Measurements from ENCODE around the gene RNASE11. TPM values are rescaled to one million over a fixed set of nuclear protein-coding genes. Genes with fewer than 3 reads are reported as not detected.

Gene RNASE11
- total RNA-seq, 1 donor from 2014 or later: not detected

- Histone ChIP-seq H3K27ac (no peak overlapping the region), H3K79me2 (ENCODE audit: low read depth) (no peaks in the 10 kb centered on the region), H3K9me3 (ENCODE audit: low read depth) (no peaks in the 10 kb centered on the region), H3F3A (ENCODE audit: low read depth) (peaks cover 10% of the 10 kb centered on the region), H3K9ac (no peak overlapping the region), H2AFZ (replicated peaks) (peak overlapping the region; percentile 3), H4K20me1 (ENCODE audit: low read depth) (no peaks in the 10 kb centered on the region), H3K4me2 (no peak overlapping the region), H3K4me3 (no peak overlapping the region), H3K36me3 (no peaks in the 10 kb centered on the region), H3K27me3 (no peaks in the 10 kb centered on the region), H3K4me1 (peaks cover 14% of the 10 kb centered on the region)
- Mint-ChIP-seq H3K4me1 (no peaks in the 10 kb centered on the region), H3K36me3 (no peaks in the 10 kb centered on the region), H3K27me3 (ENCODE audit: insufficient read depth, low read depth) (no peaks in the 10 kb centered on the region), H3K4me3 (no peak overlapping the region), H3K27ac (no peak overlapping the region), H3K9me3 (no peaks in the 10 kb centered on the region)
- DNase-seq (ENCODE audit: low spot score): no peak
- TF ChIP-seq EZH2phosphoT487 (IDR thresholded peaks at IDR 0.05) (no peak), CTCF (IDR thresholded peaks at IDR 0.05) (no peak), EZH2 (IDR thresholded peaks at IDR 0.05) (no peak)
Observed at GRCh38 chr14:20556500-20557211, 31.1 kb downstream of the RNASE11 start.

GRCh38 chr14:20555845-20556244 is 32.0 kb downstream of the RNASE11 start:
- no peaks in the 10 kb centered on the region for H3K36me3 Mint-ChIP-seq
- Histone ChIP-seq H3K27ac (no peak overlapping the region), H4K20me1 (ENCODE audit: low read depth) (no peaks in the 10 kb centered on the region), H3K4me3 (no peak overlapping the region), H3K9me3 (ENCODE audit: low read depth) (no peaks in the 10 kb centered on the region), H3K4me2 (no peak overlapping the region), H3K36me3 (no peaks in the 10 kb centered on the region), H3K27me3 (no peaks in the 10 kb centered on the region), H2AFZ (replicated peaks) (no peak overlapping the region), H3F3A (ENCODE audit: low read depth) (peaks cover 10% of the 10 kb centered on the region), H3K4me1 (peaks cover 14% of the 10 kb centered on the region), H3K79me2 (ENCODE audit: low read depth) (no peaks in the 10 kb centered on the region), H3K9ac (no peak overlapping the region)
- H3K27me3 Mint-ChIP-seq (ENCODE audit: insufficient read depth, low read depth): no peaks in the 10 kb centered on the region
- no peaks in the 10 kb centered on the region for H3K9me3 Mint-ChIP-seq
- H3K27ac Mint-ChIP-seq: no peak overlapping the region
- H3K4me3 Mint-ChIP-seq: no peak overlapping the region
- no peak for TF ChIP-seq CTCF (IDR thresholded peaks at IDR 0.05)
- no peak for TF ChIP-seq EZH2phosphoT487 (IDR thresholded peaks at IDR 0.05)
- no peak for TF ChIP-seq EZH2 (IDR thresholded peaks at IDR 0.05)
- no peak for DNase-seq (ENCODE audit: low spot score)
- H3K4me1 Mint-ChIP-seq: no peaks in the 10 kb centered on the region

- Mint-ChIP-seq H3K9me3 (no peaks in the 10 kb centered on the region), H3K4me1 (no peaks in the 10 kb centered on the region), H3K27ac (no peak overlapping the region), H3K27me3 (ENCODE audit: insufficient read depth, low read depth) (peaks cover 2% of the 10 kb centered on the region), H3K36me3 (no peaks in the 10 kb centered on the region), H3K4me3 (no peak overlapping the region)
- Histone ChIP-seq H3F3A (ENCODE audit: low read depth) (no peaks in the 10 kb centered on the region), H2AFZ (replicated peaks) (no peak overlapping the region), H3K9me3 (ENCODE audit: low read depth) (no peaks in the 10 kb centered on the region), H3K79me2 (ENCODE audit: low read depth) (no peaks in the 10 kb centered on the region), H3K27ac (no peak overlapping the region), H3K36me3 (no peaks in the 10 kb centered on the region), H3K9ac (no peak overlapping the region), H3K27me3 (no peaks in the 10 kb centered on the region), H3K4me3 (no peak overlapping the region), H3K4me1 (no peaks in the 10 kb centered on the region), H3K4me2 (no peak overlapping the region), H4K20me1 (ENCODE audit: low read depth) (no peaks in the 10 kb centered on the region)
- no peak for DNase-seq (ENCODE audit: low spot score)
- TF ChIP-seq EZH2 (IDR thresholded peaks at IDR 0.05): no peak
- TF ChIP-seq CTCF (IDR thresholded peaks at IDR 0.05): no peak
- TF ChIP-seq EZH2phosphoT487 (IDR thresholded peaks at IDR 0.05): no peak
Observed at GRCh38 chr14:20553024-20553423, 34.8 kb downstream of the RNASE11 start.

All from neural progenitor cell (in vitro differentiated cells).